GM19372 (cell line): Measurements from ENCODE around the gene CPVL.

Experiments
- ATAC-seq: cut with Tn5 transposase; IDR thresholded peaks from one replicate; pipeline ENCODE4 v1.9.1; 2021; ENCODE audit warnings: mild to moderate bottlenecking, low read depth, moderate library complexity; ENCODE audit not compliant: unreplicated experiment

The CPVL gene

GRCh38 chr7:29053105-29053872, 93.0 kb downstream of the CPVL start:
- no peak for ATAC-seq

DNA sequence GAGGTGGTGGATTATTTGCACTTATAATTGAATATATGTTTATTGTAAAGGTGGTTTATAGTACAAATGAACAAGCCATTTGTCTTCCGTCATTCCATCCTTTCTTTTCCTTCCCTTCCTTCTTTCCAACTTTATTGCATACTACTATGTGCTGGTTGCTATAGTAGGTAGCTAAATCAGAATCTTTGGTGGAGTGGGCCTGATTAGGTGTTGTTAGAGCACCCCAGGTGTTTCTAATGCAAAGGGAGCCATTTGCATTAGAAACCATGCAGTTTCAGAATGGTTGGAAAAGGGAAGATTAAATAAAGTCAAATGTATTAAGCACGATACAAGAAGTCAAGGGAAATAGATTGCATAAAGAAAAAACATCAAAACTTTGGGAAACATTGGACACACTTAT, 99.4 kb downstream of the CPVL start:
- ATAC-seq = no peak

GRCh38 chr7:29045258-29046086, 100.9 kb downstream of the CPVL start:
- no peak for ATAC-seq

- ATAC-seq = no peak
Observed at GRCh38 chr7:29044554-29044953, 101.8 kb downstream of the CPVL start.

- ATAC-seq = no peak
Observed at GRCh38 chr7:29043576-29043975, 102.8 kb downstream of the CPVL start.

DNA sequence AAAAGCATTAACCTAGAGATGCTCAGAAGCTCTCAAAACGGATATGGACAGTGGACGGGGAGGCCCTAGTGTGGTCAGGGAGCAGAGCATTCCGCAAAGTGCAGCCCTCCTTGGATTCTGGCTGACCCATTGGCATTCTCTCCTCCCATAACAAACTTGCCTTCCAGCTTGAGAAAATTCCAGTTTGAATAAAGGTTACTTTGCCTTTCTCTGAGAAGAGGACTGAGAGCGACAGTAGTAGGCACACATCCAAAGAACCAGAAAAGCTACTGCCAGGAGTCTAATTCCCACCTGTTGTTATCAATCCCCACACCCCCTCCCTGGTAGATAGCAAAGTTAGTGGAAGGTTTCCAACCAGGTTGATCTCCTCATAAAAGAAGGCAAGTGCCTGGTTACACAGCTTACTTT, 103.5 kb downstream of the CPVL start:
- ATAC-seq = no peak

DNA sequence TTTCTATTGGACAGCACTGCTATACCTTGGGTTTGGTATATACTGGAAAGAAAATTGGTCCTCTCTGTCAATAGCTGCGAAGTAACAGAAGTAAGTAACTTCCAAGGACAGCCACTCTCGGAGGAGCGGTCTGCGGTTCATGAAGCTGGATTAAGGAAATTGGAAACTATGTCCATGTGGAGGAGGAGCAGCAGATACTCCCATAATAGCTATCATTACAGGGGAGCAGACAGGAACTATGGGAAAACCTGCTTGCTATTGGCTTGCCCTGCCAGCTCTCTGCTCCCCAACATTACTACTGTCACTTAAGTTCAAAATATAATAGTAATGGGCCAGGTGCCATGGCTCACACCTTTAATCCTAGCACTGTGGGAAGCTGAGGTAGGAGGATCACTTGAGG, 104.3 kb downstream of the CPVL start:
- no peak for ATAC-seq

DNA sequence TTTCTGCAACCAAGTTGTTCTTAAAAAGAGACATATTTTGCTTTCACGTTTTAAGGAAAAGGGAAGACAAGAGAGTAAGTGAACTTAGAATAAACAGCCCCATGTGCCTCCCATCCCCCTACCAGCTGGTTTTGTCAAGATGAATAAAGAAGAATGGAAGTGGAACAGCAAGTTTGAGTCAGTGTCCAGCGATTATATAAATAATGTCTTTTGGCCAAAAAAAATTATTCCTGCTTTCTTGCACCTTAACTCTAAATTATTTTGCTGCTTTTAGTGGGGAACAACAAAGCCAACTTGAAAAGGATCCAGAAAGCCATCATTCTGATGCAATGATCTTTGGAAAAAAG, 105.8 kb downstream of the CPVL start:
- no peak for ATAC-seq

DNA sequence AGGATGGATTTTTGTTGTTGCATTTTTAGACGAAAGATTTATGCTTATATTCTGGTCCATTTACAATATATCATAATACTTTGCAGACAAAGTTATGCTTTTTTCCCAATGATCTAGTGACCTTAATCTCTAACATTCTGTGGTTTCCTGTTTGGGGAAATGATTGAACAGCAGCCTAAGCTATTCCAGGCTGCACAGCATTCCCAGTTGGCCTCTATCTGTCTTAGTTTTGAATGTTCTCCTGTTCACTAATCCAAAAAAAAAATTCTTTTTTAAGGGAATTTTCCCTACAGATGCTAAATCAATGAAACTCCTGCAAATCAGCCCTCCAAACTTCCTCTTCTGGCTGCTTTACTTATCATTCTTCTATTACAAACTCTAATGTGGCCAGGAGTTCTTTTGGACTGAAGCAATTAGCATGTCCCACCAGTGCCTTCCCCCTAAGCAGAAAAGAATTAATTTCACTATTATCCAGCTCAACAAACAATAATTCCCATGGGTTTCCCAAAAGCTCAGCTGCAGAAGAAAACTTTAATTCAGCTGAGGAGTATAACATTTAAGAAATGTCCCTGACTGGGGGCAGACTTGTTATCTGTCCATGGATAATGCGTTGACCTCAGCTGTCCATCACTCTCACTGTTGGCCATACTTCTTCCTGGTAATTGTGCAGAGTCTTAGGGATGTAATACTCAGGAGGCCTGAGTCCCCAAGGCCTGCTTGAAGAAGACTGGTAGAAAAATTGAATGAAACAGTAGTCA, 106.3 kb downstream of the CPVL start:
- ATAC-seq = no peak

DNA sequence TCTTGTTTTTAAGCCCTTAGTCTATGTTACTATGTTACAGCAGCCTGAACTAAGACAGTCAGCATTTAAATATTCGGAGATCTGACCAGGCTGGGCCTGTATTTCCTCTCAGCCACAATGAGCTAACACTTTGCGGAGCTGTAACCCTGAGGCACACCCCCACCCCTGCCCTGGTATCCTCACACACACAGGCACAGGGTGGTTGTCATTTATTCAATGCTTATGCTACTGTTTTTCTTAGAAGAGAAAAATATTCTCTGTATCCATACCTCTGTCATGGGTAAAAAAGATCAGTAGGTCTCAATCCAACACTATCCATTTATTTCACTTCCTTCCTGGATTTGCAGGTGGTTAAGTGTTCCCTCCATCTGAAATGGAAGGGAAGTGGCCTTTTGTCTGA, 107.9 kb downstream of the CPVL start:
- ATAC-seq = no peak

- ATAC-seq = no peak
Observed at GRCh38 chr7:29035044-29035740, 111.1 kb downstream of the CPVL start.

DNA sequence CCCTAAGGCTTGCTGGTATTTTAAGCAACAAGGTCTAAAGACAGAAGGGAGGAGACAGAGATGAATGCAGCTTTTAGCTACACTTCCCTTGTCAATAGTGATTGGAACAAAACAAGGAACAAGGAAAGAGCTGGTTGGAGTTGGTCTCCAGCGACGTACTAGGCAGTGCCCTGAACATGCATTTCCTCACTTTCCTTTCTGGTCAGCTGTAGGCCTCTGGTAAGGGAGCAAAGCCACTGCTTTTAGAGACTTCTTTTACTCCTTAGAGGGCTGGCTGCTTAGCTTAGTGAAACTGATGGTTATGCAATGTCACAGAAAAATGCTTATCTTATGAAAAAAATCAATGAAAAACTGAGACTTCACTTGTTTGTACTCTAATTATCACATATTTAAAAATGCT, 112.8 kb downstream of the CPVL start:
- ATAC-seq = no peak

GRCh38 chr7:29032146-29032545, 114.2 kb downstream of the CPVL start:
- ATAC-seq = no peak

DNA sequence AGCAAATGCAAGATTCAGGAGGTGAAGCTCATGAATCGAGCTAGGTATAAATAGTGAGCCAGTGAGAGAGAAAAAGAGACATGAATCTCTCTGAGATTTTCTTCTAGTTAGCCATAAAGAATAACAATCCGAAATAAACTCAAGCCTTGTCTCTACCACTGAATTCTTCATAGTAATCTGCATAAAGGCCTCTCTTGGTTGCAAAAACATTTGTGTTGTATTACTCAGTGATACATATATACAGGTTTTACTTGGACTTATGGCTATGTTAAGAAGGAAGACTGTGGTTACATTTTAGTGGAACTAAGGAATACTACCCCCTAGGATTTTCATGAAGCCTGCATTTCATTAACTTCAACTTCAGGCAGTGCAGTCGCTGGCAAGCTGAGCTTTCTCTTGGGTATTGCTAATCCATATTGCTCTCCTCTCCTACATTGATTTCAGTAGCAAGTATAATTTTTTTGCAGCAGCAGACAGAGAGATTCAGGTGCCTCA, 115.5 kb downstream of the CPVL start:
- ATAC-seq = no peak

- no peak for ATAC-seq
Observed at GRCh38 chr7:29022291-29022988, 123.9 kb downstream of the CPVL start.

- no peak for ATAC-seq
Observed at GRCh38 chr7:29019896-29020295, 126.4 kb downstream of the CPVL start.

DNA sequence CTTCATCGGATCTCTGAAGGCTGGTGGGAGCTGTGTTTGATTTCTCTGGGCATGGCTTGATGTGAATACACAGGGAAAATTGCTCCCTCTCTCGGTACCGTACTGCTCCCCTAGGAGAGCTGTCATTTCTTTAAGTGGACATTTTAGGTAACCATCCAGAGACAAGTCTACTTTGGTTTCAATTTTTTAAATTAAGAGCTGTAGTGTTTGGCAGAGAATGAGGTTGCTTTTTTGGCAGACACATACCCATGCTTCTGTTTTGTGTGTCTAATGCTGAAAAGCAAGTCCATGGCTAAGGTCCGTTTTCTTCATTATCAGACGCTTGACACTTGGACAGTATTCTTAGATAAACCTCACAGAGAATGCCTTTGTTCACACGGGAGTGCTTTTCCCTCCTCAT, 127.0 kb downstream of the CPVL start:
- no peak for ATAC-seq

- no peak for ATAC-seq
Observed at GRCh38 chr7:29017713-29018112, 128.6 kb downstream of the CPVL start.

DNA sequence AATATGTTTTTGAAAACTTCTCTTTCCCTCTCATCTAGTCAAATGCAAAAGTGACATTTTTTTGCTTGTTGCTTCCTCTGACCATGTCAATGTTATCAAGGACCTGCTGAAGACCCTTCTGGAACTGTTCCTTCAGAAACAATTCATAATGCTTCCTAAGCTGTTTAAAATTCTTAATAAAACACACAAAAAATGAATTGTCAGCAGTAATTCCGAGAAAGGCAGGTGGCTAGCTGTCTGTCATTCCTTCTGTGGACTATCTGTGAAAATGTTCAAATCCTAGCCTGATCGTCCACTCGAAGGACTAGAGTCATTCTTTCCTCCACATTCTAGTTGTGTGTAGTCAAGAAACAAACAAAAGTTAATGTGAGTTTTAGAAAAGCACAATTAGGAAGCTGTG, 131.6 kb downstream of the CPVL start:
- ATAC-seq = no peak

DNA sequence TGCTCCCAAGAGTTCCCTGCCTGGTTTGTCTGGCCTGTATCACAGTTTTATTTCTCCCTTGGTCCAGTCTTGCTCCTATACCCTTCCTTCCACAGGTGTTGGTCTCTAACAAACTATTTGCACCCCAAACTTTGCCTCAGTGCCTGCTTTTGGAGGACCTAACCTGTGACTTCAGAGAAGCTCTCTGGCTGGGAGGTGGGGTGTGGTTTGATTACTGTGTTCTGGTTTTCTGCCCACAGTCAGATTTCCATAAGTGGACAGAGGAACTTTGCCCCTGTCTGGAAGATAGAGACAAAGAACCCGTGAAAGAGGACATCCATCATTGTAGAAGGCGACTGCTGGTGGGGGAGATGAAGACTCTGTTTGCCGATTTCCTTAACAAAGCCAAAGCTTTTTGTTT, 132.4 kb downstream of the CPVL start:
- ATAC-seq = no peak
